ENCODE results near the gene CKAP4. TPM values are rescaled to one million over a fixed set of nuclear protein-coding genes. Genes with fewer than 3 reads are reported as not detected.

The CKAP4 gene
- total and polyA plus RNA-seq, 2 donors (not counting 3 experiments of a cell fraction or from before 2014, with no cell fraction given) = 117 to 223 TPM

GRCh38 chr12:106239241-106239950, 8.4 kb downstream of the CKAP4 start:
- ChIA-PET POLR2A (no interaction called here), CTCF (interaction anchor here (3.0 kb wide), 1 partner anchor 43 kb away, joined by 8 read pairs; no protein-coding TSS in a partner anchor)
- Histone ChIP-seq H3K4me1 (ENCODE audit: control insufficient read depth, extremely low read depth, insufficient read depth, low read length) (no peaks in the 10 kb centered on the region), H4K20me1 (replicated peaks; ENCODE audit: control insufficient read depth, extremely low read depth, insufficient read depth, low read length) (peaks cover 3% of the 10 kb centered on the region), H3K4me2 (ENCODE audit: insufficient read depth, low read length) (no peak overlapping the region), H3K36me3 (ENCODE audit: control insufficient read depth in 2 of 2, extremely low read depth in 1 of 2, insufficient read depth in 2 of 2, low read length in 2 of 2) (peaks cover 17 to 20% of the 10 kb centered on the region in 2 experiments), H2AFZ (ENCODE audit: low read depth, low read length) (no peak overlapping the region), H3K4me3 (replicated peaks in 1 of 3; ENCODE audit: insufficient read depth in 1 of 3, low read depth in 1 of 3, low read length in 3 of 3) (no peak overlapping the region), H3K79me2 (ENCODE audit: control insufficient read depth, insufficient read depth, low read length) (peaks cover 45% of the 10 kb centered on the region), H3K9ac (replicated peaks; ENCODE audit: extremely low read depth, insufficient read depth, low read length) (no peak overlapping the region), H3K9me3 (replicated peaks; ENCODE audit: control insufficient read depth, insufficient read depth, low read length) (no peaks in the 10 kb centered on the region), H3K27me3 (ENCODE audit: control insufficient read depth in 2 of 2, insufficient read depth in 2 of 2, low read length in 2 of 2) (no peaks in the 10 kb centered on the region), H3K27ac (ENCODE audit: insufficient read depth, low read depth, low read length) (no peak overlapping the region), H3K9me1 (replicated peaks; ENCODE audit: control insufficient read depth, extremely low read depth, insufficient read depth, low read length) (no peaks in the 10 kb centered on the region)
- no TSS peak for BruUV-seq (replicated peaks)
- intact Hi-C loops (cut with micrococcal nuclease) = no loop called here
- FAIRE-seq (no peak), DNase-seq (ENCODE audit: low read depth, low spot score) (no peak)
- dilution Hi-C loops (cut with MboI; ENCODE audit: extremely low pct_ligation_motif_present, low sequenced_read_pairs) = no loop called here
- TF ChIP-seq FOS (IDR thresholded peaks at IDR 0.05; ENCODE audit: borderline replicate concordance, insufficient read depth, low read length) = no peak
- no peak for TF ChIP-seq MYC (IDR thresholded peaks at IDR 0.05; ENCODE audit: low read depth, low read length)
- no peak for TF ChIP-seq GATA2 (IDR thresholded peaks at IDR 0.05; ENCODE audit: insufficient read depth, insufficient read length, low read depth, low read length)
- TF ChIP-seq CTCF (IDR thresholded peaks at IDR 0.05; ENCODE audit: extremely low read depth in 1 of 2, insufficient read depth in 1 of 2, low read depth in 1 of 2, low read length in 2 of 2) = no peak
- no peak for TF ChIP-seq MAX (IDR thresholded peaks at IDR 0.05; ENCODE audit: insufficient read depth, insufficient read length)
- no peak for TF ChIP-seq EZH2 (IDR thresholded peaks at IDR 0.05; ENCODE audit: borderline replicate concordance, low read depth, low read length, severe bottlenecking)
- no peak for TF ChIP-seq POLR2A (IDR thresholded peaks at IDR 0.05; ENCODE audit: low read depth, low read length)
- TF ChIP-seq JUN (IDR thresholded peaks at IDR 0.05; ENCODE audit: borderline replicate concordance, insufficient read depth, insufficient read length, low read depth) = no peak
- no peak for TF ChIP-seq POLR2AphosphoS5 (IDR thresholded peaks at IDR 0.05; ENCODE audit: insufficient read depth, low read depth, low read length)

Measured in endothelial cell of umbilical vein (primary cell).